Measurements from ENCODE around the gene NUDT6.

The NUDT6 gene

GRCh38 chr4:122922877-122923511 is 597 bp upstream of the NUDT6 start:
- Histone ChIP-seq H3K9ac (peak overlapping the region; percentile 62; the same call in 1 of the 2 replicates), H3K79me2 (ENCODE audit: insufficient read depth, low read depth) (peaks cover 40% of the 10 kb centered on the region), H4K20me1 (ENCODE audit: insufficient read depth) (no peaks in the 10 kb centered on the region), H2AFZ (ENCODE audit: low read depth) (peak overlapping the region; percentile 96), H3K4me2 (peak overlapping the region; percentile 98), H3K27ac (peak overlapping the region; percentile 74), H3K36me3 (ENCODE audit: insufficient read depth) (no peaks in the 10 kb centered on the region), H3K4me1 (ENCODE audit: low read depth, poor library complexity, severe bottlenecking) (peaks cover 32% of the 10 kb centered on the region), H3K27me3 (ENCODE audit: insufficient read depth, low read depth) (no peaks in the 10 kb centered on the region), H3K4me3 (IDR thresholded peaks at IDR 0.05; ENCODE audit: insufficient read depth, low read depth, low read length) (no peak overlapping the region)
- TF ChIP-seq CTCF (conservative IDR thresholded peaks at IDR 0.05; ENCODE audit: low read depth, low read length) = no peak

- no peak overlapping the region; the same call in 1 of the 2 replicates for H3K9ac ChIP-seq
- peaks cover 32% of the 10 kb centered on the region for H3K4me1 ChIP-seq (ENCODE audit: low read depth, poor library complexity, severe bottlenecking)
- H3K4me3 ChIP-seq (IDR thresholded peaks at IDR 0.05; ENCODE audit: insufficient read depth, low read depth, low read length) = no peak overlapping the region
- H3K79me2 ChIP-seq (ENCODE audit: insufficient read depth, low read depth) = peaks cover 33% of the 10 kb centered on the region
- no peak for TF ChIP-seq CTCF (conservative IDR thresholded peaks at IDR 0.05; ENCODE audit: low read depth, low read length)
- H3K4me2 ChIP-seq = peak overlapping the region; percentile 98
- H3K36me3 ChIP-seq (ENCODE audit: insufficient read depth) = no peaks in the 10 kb centered on the region
- H2AFZ ChIP-seq (ENCODE audit: low read depth) = peak overlapping the region; percentile 96; the same call in 1 of the 2 replicates
- no peak overlapping the region for H3K27ac ChIP-seq
- no peaks in the 10 kb centered on the region for H3K27me3 ChIP-seq (ENCODE audit: insufficient read depth, low read depth)
- H4K20me1 ChIP-seq (ENCODE audit: insufficient read depth) = no peaks in the 10 kb centered on the region
Observed at GRCh38 chr4:122921300-122921699, 1.1 kb downstream of the NUDT6 start.

- no peaks in the 10 kb centered on the region for H3K27me3 ChIP-seq (ENCODE audit: insufficient read depth, low read depth)
- no peak overlapping the region for H3K9ac ChIP-seq
- H4K20me1 ChIP-seq (ENCODE audit: insufficient read depth) = no peaks in the 10 kb centered on the region
- H3K27ac ChIP-seq = no peak overlapping the region
- peaks cover 25% of the 10 kb centered on the region for H3K79me2 ChIP-seq (ENCODE audit: insufficient read depth, low read depth)
- H3K4me2 ChIP-seq = no peak overlapping the region; the same call in 1 of the 2 replicates
- peaks cover 26% of the 10 kb centered on the region for H3K4me1 ChIP-seq (ENCODE audit: low read depth, poor library complexity, severe bottlenecking)
- no peaks in the 10 kb centered on the region for H3K36me3 ChIP-seq (ENCODE audit: insufficient read depth)
- no peak overlapping the region for H3K4me3 ChIP-seq (IDR thresholded peaks at IDR 0.05; ENCODE audit: insufficient read depth, low read depth, low read length)
- TF ChIP-seq CTCF (conservative IDR thresholded peaks at IDR 0.05; ENCODE audit: low read depth, low read length) = no peak
- H2AFZ ChIP-seq (ENCODE audit: low read depth) = no peak overlapping the region
Observed at GRCh38 chr4:122920473-122920872, 1.9 kb downstream of the NUDT6 start.

- no peak overlapping the region for H3K4me2 ChIP-seq
Observed at GRCh38 chr4:122917731-122918130, 4.7 kb downstream of the NUDT6 start.

More at GRCh38 chr4:122917731-122918130, 4.7 kb downstream of the NUDT6 start:
- no peaks in the 10 kb centered on the region for H3K27me3 ChIP-seq (ENCODE audit: insufficient read depth, low read depth)
- no peaks in the 10 kb centered on the region for H3K79me2 ChIP-seq (ENCODE audit: insufficient read depth, low read depth)
- no peak overlapping the region for H3K9ac ChIP-seq
- no peaks in the 10 kb centered on the region for H4K20me1 ChIP-seq (ENCODE audit: insufficient read depth)
- no peak overlapping the region for H3K4me3 ChIP-seq (IDR thresholded peaks at IDR 0.05; ENCODE audit: insufficient read depth, low read depth, low read length)
- H2AFZ ChIP-seq (ENCODE audit: low read depth) = no peak overlapping the region
- no peak for TF ChIP-seq CTCF (conservative IDR thresholded peaks at IDR 0.05; ENCODE audit: low read depth, low read length)
- H3K27ac ChIP-seq = no peak overlapping the region
- no peaks in the 10 kb centered on the region for H3K36me3 ChIP-seq (ENCODE audit: insufficient read depth)
- peaks cover 14% of the 10 kb centered on the region for H3K4me1 ChIP-seq (ENCODE audit: low read depth, poor library complexity, severe bottlenecking)
